ENCODE data around the gene KRTAP9-2.
"Not testable (repeated sequence)": the region's sequence is repeated elsewhere in the genome, so short reads cannot be mapped to it uniquely, and the experiment has no call there.

KRTAP9-2 gene

DNA sequence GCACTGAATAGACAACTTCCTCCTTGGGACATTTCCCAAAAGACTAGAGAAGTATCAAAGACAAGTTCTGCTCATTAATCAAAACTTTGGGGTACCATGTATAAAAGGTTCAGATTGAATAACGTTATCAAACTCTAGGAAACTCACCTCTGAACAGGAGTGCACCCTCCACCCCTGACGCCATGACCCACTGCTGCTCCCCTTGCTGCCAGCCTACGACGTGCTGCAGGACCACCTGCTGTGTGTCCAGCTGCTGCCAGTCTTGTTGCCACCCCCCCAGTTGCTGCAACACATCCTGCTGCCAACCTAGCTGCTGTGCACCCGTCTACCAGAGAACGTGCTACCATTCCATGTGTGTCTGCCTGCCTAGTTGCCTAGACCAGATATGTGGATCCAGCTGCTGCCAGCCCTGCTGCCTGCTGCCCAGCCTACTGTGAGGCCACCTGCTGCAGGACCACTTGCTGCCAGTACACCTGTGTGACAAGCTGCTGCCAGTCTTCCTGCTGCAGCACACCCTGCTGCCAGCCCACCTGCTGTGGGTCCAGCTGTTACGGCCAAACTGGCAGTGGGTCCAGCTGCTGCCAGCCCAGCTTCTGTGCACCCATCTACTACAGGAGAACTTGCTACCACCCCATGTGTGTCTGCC, 13.8 kb upstream of the KRTAP9-2 start:
- TF ChIP-seq, protein P1, sequence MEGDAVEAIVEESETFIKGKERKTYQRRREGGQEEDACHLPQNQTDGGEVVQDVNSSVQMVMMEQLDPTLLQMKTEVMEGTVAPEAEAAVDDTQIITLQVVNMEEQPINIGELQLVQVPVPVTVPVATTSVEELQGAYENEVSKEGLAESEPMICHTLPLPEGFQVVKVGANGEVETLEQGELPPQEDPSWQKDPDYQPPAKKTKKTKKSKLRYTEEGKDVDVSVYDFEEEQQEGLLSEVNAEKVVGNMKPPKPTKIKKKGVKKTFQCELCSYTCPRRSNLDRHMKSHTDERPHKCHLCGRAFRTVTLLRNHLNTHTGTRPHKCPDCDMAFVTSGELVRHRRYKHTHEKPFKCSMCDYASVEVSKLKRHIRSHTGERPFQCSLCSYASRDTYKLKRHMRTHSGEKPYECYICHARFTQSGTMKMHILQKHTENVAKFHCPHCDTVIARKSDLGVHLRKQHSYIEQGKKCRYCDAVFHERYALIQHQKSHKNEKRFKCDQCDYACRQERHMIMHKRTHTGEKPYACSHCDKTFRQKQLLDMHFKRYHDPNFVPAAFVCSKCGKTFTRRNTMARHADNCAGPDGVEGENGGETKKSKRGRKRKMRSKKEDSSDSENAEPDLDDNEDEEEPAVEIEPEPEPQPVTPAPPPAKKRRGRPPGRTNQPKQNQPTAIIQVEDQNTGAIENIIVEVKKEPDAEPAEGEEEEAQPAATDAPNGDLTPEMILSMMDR (IDR thresholded peaks at IDR 0.05; ENCODE audit: control insufficient read depth, insufficient read depth, low read depth, low read length, missing control alignments), result no peak
- H3K4me3 ChIP-seq (ENCODE audit: control insufficient read depth, low read depth, low read length), result no peak overlapping the region
- DNase-seq (ENCODE audit: low read depth), result no peak

DNA sequence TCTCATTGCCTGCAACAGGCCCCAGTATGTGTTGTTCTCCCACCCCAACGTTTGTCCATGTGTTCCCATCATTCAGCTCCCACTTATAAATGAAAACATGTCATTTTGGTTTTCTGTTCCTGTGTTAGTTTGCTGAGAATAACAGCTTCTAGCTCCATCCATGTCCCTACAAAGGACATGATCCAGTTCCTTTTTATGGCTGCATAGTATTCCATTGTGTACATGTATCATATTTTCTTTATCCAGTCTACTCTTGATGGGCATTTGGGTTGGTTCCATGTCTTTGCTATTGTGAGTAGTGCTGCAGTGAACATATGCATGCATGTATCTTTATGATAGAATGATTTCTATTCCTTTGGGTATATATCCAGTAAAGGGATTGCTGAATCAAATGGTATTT, 10.8 kb upstream of the KRTAP9-2 start:
- no peak for DNase-seq (ENCODE audit: low read depth)
- TF ChIP-seq, protein P1 (IDR thresholded peaks at IDR 0.05; ENCODE audit: control insufficient read depth, insufficient read depth, low read depth, low read length, missing control alignments), result no peak
- no peak overlapping the region for H3K4me3 ChIP-seq (ENCODE audit: control insufficient read depth, low read depth, low read length)

DNA sequence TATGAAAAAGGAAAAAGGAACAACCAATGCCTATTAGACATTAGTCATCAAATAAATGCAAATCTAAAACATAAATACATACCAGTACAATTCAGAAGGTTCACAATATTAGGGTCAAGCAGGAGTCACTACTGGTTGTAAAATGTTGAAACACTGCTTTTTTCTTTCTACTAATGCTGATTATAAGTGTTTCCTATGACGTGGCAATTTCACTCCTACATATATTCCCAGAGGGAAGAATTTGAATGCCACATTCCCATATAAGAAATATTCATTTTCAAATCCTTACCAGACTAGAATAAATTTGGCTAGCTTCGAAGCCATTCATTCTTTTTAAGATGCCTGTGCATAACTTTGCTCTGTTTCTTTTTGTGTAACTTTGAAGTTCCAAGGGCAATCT, 2.6 kb upstream of the KRTAP9-2 start:
- no peak overlapping the region for H3K4me3 ChIP-seq (ENCODE audit: control insufficient read depth, low read depth, low read length)
- TF ChIP-seq, protein P1 (IDR thresholded peaks at IDR 0.05; ENCODE audit: control insufficient read depth, insufficient read depth, low read depth, low read length, missing control alignments), result no peak
- DNase-seq (ENCODE audit: low read depth), result peak; percentile 10

DNA sequence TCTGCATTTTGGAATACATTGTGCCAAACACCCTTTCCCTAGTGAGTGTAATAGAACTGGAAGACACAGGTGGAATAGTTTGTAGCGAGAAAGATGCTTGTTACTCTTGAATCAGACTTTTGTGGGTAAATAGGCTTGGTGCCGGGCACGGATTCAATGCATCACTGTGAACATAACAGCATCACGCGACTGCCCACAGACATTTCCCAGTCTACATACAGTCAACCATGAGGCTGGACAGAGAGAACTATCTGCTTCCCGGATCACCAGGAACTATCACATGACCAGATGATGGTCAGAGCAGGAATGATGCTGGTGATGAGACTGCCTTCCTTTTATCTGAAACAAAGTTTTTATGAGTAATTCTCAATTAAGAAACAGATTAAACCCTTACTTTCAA, 397 bp upstream of the KRTAP9-2 start:
- TF ChIP-seq, protein P1 (IDR thresholded peaks at IDR 0.05; ENCODE audit: control insufficient read depth, insufficient read depth, low read depth, low read length, missing control alignments), result no peak
- H3K4me3 ChIP-seq (ENCODE audit: control insufficient read depth, low read depth, low read length), result no peak overlapping the region
- no peak for DNase-seq (ENCODE audit: low read depth)

DNA sequence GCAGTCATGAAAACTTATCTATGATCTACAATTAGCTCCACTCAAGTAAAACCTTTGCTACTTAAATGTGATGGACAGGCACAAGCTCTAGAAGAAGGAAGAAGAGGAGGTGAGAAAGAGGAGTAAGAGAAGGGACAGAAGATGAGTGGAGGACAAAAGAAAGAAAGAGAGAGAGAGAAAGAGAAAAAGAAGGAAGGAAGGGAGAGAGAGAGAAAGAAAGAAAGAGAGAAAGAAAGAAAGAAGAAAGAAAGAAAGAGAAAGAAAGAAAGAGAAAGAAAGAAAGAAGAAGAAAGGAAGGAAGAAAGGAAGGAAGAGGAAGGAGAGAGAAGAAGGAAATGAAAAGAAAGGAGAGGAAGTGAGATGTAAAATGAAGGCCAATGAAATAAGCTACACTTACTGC, 3.6 kb downstream of the KRTAP9-2 start:
- TF ChIP-seq, protein P1 (IDR thresholded peaks at IDR 0.05; ENCODE audit: control insufficient read depth, insufficient read depth, low read depth, low read length, missing control alignments), result no peak
- DNase-seq (ENCODE audit: low read depth), result no peak

DNA sequence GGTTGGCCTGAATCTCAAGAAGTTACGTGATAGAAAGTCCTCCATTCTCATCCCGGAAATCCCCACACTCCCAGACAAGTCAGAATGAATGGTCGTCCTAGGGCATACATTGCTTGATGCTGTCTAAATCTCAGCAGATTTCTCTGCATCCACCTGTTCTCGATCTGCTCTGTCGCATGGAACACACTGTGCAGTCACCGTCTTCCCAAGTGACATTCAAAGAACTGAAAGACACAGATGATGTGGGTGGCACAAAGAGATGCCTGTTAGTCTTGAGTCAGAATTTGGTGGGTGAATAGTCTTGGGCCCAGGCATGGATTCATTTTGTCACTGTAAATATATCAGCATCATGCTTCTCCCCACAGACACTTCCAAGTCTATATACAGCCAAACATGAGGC, 5.3 kb downstream of the KRTAP9-2 start:
- DNase-seq (ENCODE audit: low read depth), result no peak
- TF ChIP-seq, protein P1 (IDR thresholded peaks at IDR 0.05; ENCODE audit: control insufficient read depth, insufficient read depth, low read depth, low read length, missing control alignments), result no peak
- no peak overlapping the region for H3K4me3 ChIP-seq (ENCODE audit: control insufficient read depth, low read depth, low read length)

More for the DNA sequence above, 3.6 kb downstream of the KRTAP9-2 start:
- no peak overlapping the region for H3K4me3 ChIP-seq (ENCODE audit: control insufficient read depth, low read depth, low read length)

DNA sequence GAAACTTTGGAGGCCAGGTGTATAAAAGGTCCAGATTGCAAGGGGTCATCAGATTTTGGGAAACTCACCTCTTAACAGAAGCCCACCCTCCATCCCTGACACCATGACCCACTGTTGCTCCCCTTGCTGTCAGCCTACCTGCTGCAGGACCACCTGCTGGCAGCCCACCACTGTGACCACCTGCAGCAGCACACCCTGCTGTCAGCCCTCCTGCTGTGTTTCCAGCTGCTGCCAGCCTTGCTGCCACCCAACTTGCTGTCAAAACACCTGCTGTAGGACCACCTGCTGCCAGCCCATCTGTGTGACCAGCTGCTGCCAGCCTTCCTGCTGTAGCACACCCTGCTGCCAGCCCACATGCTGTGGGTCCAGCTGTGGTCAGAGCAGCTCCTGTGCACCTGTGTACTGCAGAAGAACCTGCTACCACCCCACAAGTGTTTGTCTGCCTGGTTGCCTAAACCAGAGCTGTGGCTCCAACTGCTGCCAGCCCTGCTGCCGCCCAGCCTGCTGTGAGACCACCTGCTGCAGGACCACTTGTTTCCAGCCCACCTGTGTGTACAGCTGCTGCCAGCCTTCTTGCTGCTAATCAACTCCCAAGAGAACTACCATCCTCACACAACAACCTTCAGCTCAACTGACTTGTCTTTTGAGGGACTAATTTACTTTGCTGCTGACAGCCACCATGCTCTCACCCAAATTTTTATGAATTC, 6.1 kb downstream of the KRTAP9-2 start, which contains the start of gene KRTAP9-3:
TSS of gene KRTAP9-3 (plus strand) at position 51 of the 707 bp plus-strand sequence. CDS start at position 104, 53 bp downstream.
- H3K4me3 ChIP-seq (ENCODE audit: control insufficient read depth, low read depth, low read length); DNase-seq (ENCODE audit: low read depth): not testable (repeated sequence)

DNA sequence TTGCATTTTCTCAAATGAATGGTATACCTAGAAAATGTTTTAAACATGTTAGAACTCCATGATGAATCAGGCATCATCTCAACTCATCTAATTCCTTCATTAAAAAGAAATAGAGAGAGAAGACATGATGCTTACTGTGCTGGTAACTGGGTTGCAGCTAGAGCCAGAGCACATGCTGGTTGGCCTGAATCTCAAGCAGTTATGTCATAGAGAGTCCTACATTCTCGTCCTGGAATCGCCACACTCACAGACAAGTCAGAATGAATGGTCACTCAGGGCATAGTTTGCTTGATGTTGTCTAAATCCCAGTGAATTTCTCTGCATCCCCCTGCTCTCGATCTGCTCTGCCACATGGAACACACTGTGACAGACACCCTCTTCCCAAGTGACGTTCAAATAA, 10.7 kb downstream of the KRTAP9-2 start:
- not testable (repeated sequence) for DNase-seq (ENCODE audit: low read depth); H3K4me3 ChIP-seq (ENCODE audit: control insufficient read depth, low read depth, low read length)

DNA sequence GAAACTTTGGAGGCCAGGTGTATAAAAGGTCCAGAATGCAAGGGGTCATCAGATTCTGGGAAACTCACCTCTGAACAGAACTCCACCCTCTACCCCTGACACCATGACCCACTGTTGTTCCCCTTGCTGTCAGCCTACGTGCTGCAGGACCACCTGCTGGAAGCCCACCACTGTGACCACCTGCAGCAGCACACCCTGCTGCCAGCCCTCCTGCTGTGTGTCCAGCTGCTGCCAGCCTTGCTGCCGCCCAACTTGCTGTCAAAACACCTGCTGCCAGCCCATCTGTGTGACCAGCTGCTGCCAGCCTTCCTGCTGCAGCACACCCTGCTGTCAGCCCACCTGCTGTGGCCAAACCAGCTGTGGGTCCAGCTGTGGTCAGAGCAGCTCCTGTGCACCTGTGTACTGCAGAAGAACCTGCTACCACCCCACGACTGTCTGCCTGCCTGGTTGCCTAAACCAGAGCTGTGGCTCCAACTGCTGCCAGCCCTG, 11.5 kb downstream of the KRTAP9-2 start, which contains the start of gene KRTAP9-8:
TSS of gene KRTAP9-8 (plus strand) at position 51 of the 489 bp plus-strand sequence. CDS start at position 104, 53 bp downstream.
- not testable (repeated sequence) for H3K4me3 ChIP-seq (ENCODE audit: control insufficient read depth, low read depth, low read length); DNase-seq (ENCODE audit: low read depth)

Data from AG09309 (cell line).